Heart left ventricle (tissue), 16 donors: ENCODE data around the gene TBC1D4. TPM values are rescaled to one million over a fixed set of nuclear protein-coding genes. Genes with fewer than 3 reads are reported as not detected.

Experiments used
- ATAC-seq, 4 donors: fragments of 200-7000 bp; cut with Tn5 transposase; one replicate each; pipeline ENCODE4 v1.9.1; 2020 to 2022; ENCODE audit warnings: moderate library complexity in 4 of 4, mild to moderate bottlenecking in 3 of 4, moderate number of reproducible peaks in 1 of 4
- DNase-seq, 5 donors: peaks; one replicate each; pipeline ENCODE4 v3.0.0-alpha.2; 2020
- H3K27ac ChIP-seq, 12 donors: fragments of 200-600 bp; sonication (generic) in 4 of 12; one replicate each; pipeline versions ENCODE4 v1.5.0 to v1.8.0; 2016 to 2022; ENCODE audit warnings: mild to moderate bottlenecking in 2 of 12
- H3K27me3 ChIP-seq, 9 donors: fragments of 200-600 bp; sonication (generic) in 2 of 9; one replicate each; pipeline versions ENCODE4 v1.5.1 to v1.8.0; 2016 to 2022; ENCODE audit warnings: mild to moderate bottlenecking in 3 of 9
- H3K36me3 ChIP-seq, 9 donors: fragments of 200-600 bp; sonication (generic) in 2 of 9; one replicate each; pipeline versions ENCODE4 v1.5.0 to v1.8.0; 2018 to 2022; ENCODE audit warnings: mild to moderate bottlenecking in 2 of 9
- H3K4me1 ChIP-seq, 12 donors: fragments of 200-600 bp; sonication (generic) in 4 of 12; one replicate each; pipeline versions ENCODE4 v1.5.0 to v1.8.0; 2016 to 2022; ENCODE audit warnings: mild to moderate bottlenecking in 3 of 12
- H3K4me3 ChIP-seq, 12 donors: fragments of 200-600 bp; sonication (generic) in 4 of 12; one replicate each; pipeline versions ENCODE4 v1.5.0 to v1.8.0; 2017 to 2022; ENCODE audit warnings: mild to moderate bottlenecking in 9 of 12, moderate library complexity in 4 of 12
- H3K9me3 ChIP-seq, 12 donors: fragments of 200-600 bp; sonication (generic) in 4 of 12; one replicate each; pipeline versions ENCODE4 v1.5.0 to v1.8.0; 2016 to 2022; ENCODE audit warnings: mild to moderate bottlenecking in 1 of 12
- CTCF ChIP-seq, 12 donors: fragments of 200-600 bp; sonication (generic) in 4 of 12; IDR thresholded peaks; one replicate each; pipeline versions ENCODE4 v1.5.0 to v1.8.0; 2018 to 2022; ENCODE audit warnings: antibody characterized with exemption in 12 of 12, mild to moderate bottlenecking in 5 of 12
- POLR2A ChIP-seq, 2 donors: fragments of 450-650 bp; IDR thresholded peaks; one replicate each; pipeline ENCODE4 v1.6.1; 2017; ENCODE audit warnings: antibody characterized with exemption in 2 of 2, mild to moderate bottlenecking in 2 of 2, moderate library complexity in 2 of 2
- WGBS, 4 donors: extraction: QIAGEN DNeasy Blood & Tissue Kit in 2 of 4; methylation state at CpG; one replicate each; pipeline versions ENCODE4 v1.1.5 to v1.1.7; 2013 to 2018; 5-methylcytosine and 5-hydroxymethylcytosine counted together
- intact Hi-C, 10 donors: fragments of 100-400 bp; cut with DNase I; formaldehyde crosslinking; loops; one replicate each; pipeline versions ENCODE4 v1.11.1 to v1.14.2; 2022
- polyA plus RNA-seq, 2 donors: library from polyadenylated mRNA; stranded (reverse); fragments of 200-250 nt; gene quantifications; one replicate each; pipeline ENCODE4 v1.2.3, GENCODE V29; 2013
- total RNA-seq, 9 donors: library from RNA; depleted of rRNA in 2 of 9; stranded (reverse); fragments of >200 nt in 2 of 9; fragmentation: NEBNext Ultra II Directional in 3 of 9; extraction: Animal tissue kit (Norgen Biotek cat#: 25700) in 3 of 9; gene quantifications; one replicate each; pipeline versions ENCODE4 v1.1.0 to v1.2.4, GENCODE V29; 2016 to 2023
- donor health status: ischemic (EF 13 %, LVEDD 7.1; RV severe dilation, severe dysfunction).
- donor health status: healthy with polysubstance abuse.
- donor health status: DM: no; HTN: yes; CAD: no.
- donor health status: DM: no; HTN: no; CAD: no.
- donor health status: ischemic (EF 25% LVEDD 6.9; RV normal size, moderate dysfunction).
- donor health status: ischemic (EF 25% LVEDD 5.7; RV mildly dilated, moderate dysfunction).
- donor health status: healthy.
- donor health status: DM: yes; HTN: yes; CAD: no.
- donor health status: ischemic (EF 35%, LVEDD 5.7; RV mildly dilated, moderate dysfunction).
- donor health status: nonischemic (EF 11% LVEDD 7.7; RV severe dilation, severe dysfunction).
- donor health status: DM: yes; HTN: yes; CAD: no.
- donor health status: PGD.
- donor health status: ischemic (EF 29% LVEDD 5.4; RV normal size, mild dysfunction).
- donor health status: nonischemic (EF 23%, LVEDD 6.1; RV moderate dilation, normal function).

The TBC1D4 gene
- total and polyA plus RNA-seq, 11 donors, result 26.8 to 158 (median 81.6) TPM

DNA sequence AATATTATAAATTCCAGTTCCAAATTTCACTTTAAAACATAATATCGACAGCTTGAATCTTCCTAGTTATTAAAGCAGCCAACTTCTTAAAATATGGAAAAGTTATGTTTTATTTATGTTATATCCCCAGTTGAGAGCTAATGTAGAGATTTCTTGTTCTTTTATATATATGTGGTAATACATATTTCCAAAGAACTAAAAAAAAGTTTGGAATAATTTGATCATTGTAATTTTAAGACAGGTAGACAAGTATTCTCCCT is 781 bp upstream of the TBC1D4 start:
- Histone ChIP-seq H3K27ac (peak overlapping the region; percentile 58 to 96 (median 89)), H3K9me3 (no peaks in the 10 kb centered on the region), H3K36me3 (no peaks in the 10 kb centered on the region), H3K4me1 (peaks cover 0 to 23% (median 7%) of the 10 kb centered on the region in 12 donors), H3K27me3 (peaks cover 0 to 7% (median 0%) of the 10 kb centered on the region in 9 donors), H3K4me3 (peak overlapping the region; percentile 80 to 95 (median 89))
- ATAC-seq, result no peak
- no peak for TF ChIP-seq POLR2A (IDR thresholded peaks at IDR 0.05)
- TF ChIP-seq CTCF (IDR thresholded peaks at IDR 0.05), result peak in 1 of 12 donors; percentile 7
- intact Hi-C loops, result loop anchor here (1.0 to 10.0 kb wide), 9 partner anchors 52 to 115 kb away; partner anchors contain the start of genes COMMD6 (in 3 of the 10) and UCHL3 (in 3 of the 10)
- DNase-seq, result no peak
- WGBS, 4 donors, result 0 to 2% (median 1%) methylated on average over 1 of the region's 1 CpG

GRCh38 chr13:75481176-75482069 is 546 bp downstream of the TBC1D4 start:
- no peaks in the 10 kb centered on the region for H3K9me3 ChIP-seq
- peak overlapping the region; percentile 80 to 95 (median 89) for H3K4me3 ChIP-seq
- ATAC-seq, result peak in 3 of 4 donors; percentile 1 to 60 (median 51)
- H3K27me3 ChIP-seq, result peaks cover 0 to 7% (median 0%) of the 10 kb centered on the region in 9 donors
- peak; percentile 21 to 73 (median 41) for DNase-seq
- TF ChIP-seq POLR2A (IDR thresholded peaks at IDR 0.05) (no peak), CTCF (IDR thresholded peaks at IDR 0.05) (no peak)
- H3K36me3 ChIP-seq, result no peaks in the 10 kb centered on the region
- peaks cover 0 to 36% (median 18%) of the 10 kb centered on the region in 12 donors for H3K4me1 ChIP-seq
- intact Hi-C loops, result loop anchor here (1.0 to 10.0 kb wide), 10 partner anchors 53 to 114 kb away; partner anchors contain the start of genes COMMD6 (in 3 of the 10) and UCHL3 (in 3 of the 10)
- peak overlapping the region; percentile 58 to 96 (median 89) for H3K27ac ChIP-seq
- WGBS, 4 donors, result 0 to 1% (median 1%) methylated on average over 8 to 100 of the region's 100 CpGs

DNA sequence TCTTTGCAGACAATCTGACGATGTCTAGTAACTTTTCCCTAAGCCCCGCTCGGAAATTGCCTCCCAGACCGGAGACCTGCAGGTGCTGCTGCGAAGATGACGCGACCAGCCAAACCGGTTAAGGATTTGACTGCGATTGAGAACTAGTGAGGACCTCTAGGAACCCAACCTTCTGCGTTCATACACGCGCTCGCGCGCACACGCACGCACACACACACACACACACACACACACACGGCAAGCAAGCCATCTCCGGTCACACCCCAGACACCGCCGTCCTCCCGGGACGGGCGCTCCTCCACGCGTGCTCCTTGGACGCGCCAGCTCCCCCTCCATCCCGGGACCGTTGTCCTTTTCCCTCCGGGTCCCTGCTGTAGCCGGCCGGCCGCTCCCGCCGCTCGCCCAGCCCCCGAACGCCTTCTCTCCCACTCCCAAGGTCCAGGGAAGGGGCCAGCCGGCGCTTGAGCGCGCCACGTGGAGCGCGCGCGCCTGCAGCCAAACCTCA is 1.2 kb downstream of the TBC1D4 start:
- intact Hi-C loops, result loop anchor here in 8 of 10 donors (2.0 to 10.0 kb wide), 8 partner anchors 54 to 113 kb away; partner anchors contain the start of genes COMMD6 (in 3 of the 8) and UCHL3 (in 3 of the 8)
- Histone ChIP-seq H3K4me3 (peak overlapping the region; percentile 80 to 95 (median 89)), H3K36me3 (no peaks in the 10 kb centered on the region), H3K4me1 (peaks cover 0 to 40% (median 18%) of the 10 kb centered on the region in 12 donors), H3K9me3 (no peaks in the 10 kb centered on the region), H3K27ac (peak overlapping the region in 11 of 12 donors; percentile 83 to 96 (median 89)), H3K27me3 (peaks cover 0 to 7% (median 0%) of the 10 kb centered on the region in 9 donors)
- WGBS, 4 donors, result 0 to 2% (median 1%) methylated on average over 30 to 48 of the region's 48 CpGs
- TF ChIP-seq CTCF (IDR thresholded peaks at IDR 0.05) (no peak), POLR2A (IDR thresholded peaks at IDR 0.05) (no peak)
- DNase-seq (peak; percentile 46 to 65 (median 53)), ATAC-seq (peak; percentile 39 to 45 (median 42))
